PC-9 (cell line): ENCODE measurements around the gene PRSS1. TPM values are rescaled to one million over a fixed set of nuclear protein-coding genes. Genes with fewer than 3 reads are reported as not detected.
A peak's percentile ranks its signal among the peaks of the same experiment; 100 is the strongest.
"Not testable (repeated sequence)": the region's sequence is repeated elsewhere in the genome, so short reads cannot be mapped to it uniquely, and the experiment has no call there.

Source experiments
- BruUV-seq: library from RNA; stranded (reverse); fragments of 400-500 nt; replicated peaks from 2 replicates; lab custom pipeline; 2021; lab: Mats Ljungman, UMichigan
- CTCF ChIA-PET: fragments of 300-600 bp; sonication (Branson Sonifier 250); formaldehyde crosslinking; loops from one replicate; lab custom pipeline; 2022; ENCODE audit warnings: antibody characterized with exemption; lab: Charles Lee
- POLR2A ChIA-PET: fragments of 300-600 bp; sonication (Branson Sonifier 250); formaldehyde crosslinking; loops from one replicate; lab custom pipeline; 2022; ENCODE audit warnings: antibody characterized with exemption; ENCODE audit not compliant: unreplicated experiment; lab: Charles Lee
- DNase-seq, 2 experiments: peaks; one replicate each; pipeline versions ENCODE4 v3.0.0 to v3.0.0-alpha.2; 2015 to 2022; ENCODE audit warnings: mixed read lengths in 1 of 2
- H2AFZ ChIP-seq: fragments of 200-600 bp; sonication (generic); 2 replicates; pipeline ENCODE4 v1.8.1; 2017; ENCODE audit warnings: antibody characterized with exemption
- H3F3A ChIP-seq: fragments of 200-600 bp; sonication (generic); 2 replicates; pipeline ENCODE4 v1.8.1; 2017; ENCODE audit warnings: antibody characterized with exemption, mild to moderate bottlenecking, low read depth; ENCODE audit not compliant: insufficient read depth
- H3K27ac ChIP-seq: fragments of 200-600 bp; sonication (generic); 2 replicates; pipeline ENCODE4 v1.6.1; 2016; ENCODE audit warnings: mixed run types
- H3K27me3 ChIP-seq: fragments of 200-600 bp; sonication (generic); 2 replicates; pipeline ENCODE4 v1.6.1; 2016; ENCODE audit warnings: low read depth, mixed run types; ENCODE audit not compliant: insufficient read depth
- H3K36me3 ChIP-seq: fragments of 200-600 bp; sonication (generic); 2 replicates; pipeline ENCODE4 v1.6.1; 2016; ENCODE audit warnings: low read depth, mixed run types
- H3K4me1 ChIP-seq: fragments of 200-600 bp; sonication (generic); replicated peaks from 2 replicates; pipeline ENCODE4 v1.6.1; 2016; ENCODE audit warnings: mixed run types; ENCODE audit not compliant: insufficient read depth
- H3K4me2 ChIP-seq: fragments of 200-600 bp; sonication (generic); 2 replicates; pipeline ENCODE4 v1.6.1; 2017; ENCODE audit warnings: mixed run types
- H3K4me3 ChIP-seq: fragments of 200-600 bp; sonication (generic); 2 replicates; pipeline ENCODE4 v1.6.1; 2016; ENCODE audit warnings: mixed run types
- H3K79me2 ChIP-seq: fragments of 200-600 bp; sonication (generic); 2 replicates; pipeline ENCODE4 v1.6.1; 2017; ENCODE audit warnings: low read depth, mixed run types
- H3K9me2 ChIP-seq: fragments of 200-600 bp; sonication (generic); 2 replicates; pipeline ENCODE4 v1.8.1; 2017; ENCODE audit warnings: mild to moderate bottlenecking; ENCODE audit not compliant: insufficient read depth
- H3K9me3 ChIP-seq: fragments of 200-600 bp; sonication (generic); 2 replicates; pipeline ENCODE4 v1.8.1; 2016; ENCODE audit warnings: low read depth; ENCODE audit not compliant: insufficient read depth
- H4K20me1 ChIP-seq: fragments of 200-600 bp; sonication (generic); 2 replicates; pipeline ENCODE4 v1.8.1; 2017; ENCODE audit not compliant: insufficient read depth
- CTCF ChIP-seq: fragments of 200-600 bp; sonication (generic); conservative IDR thresholded peaks from 2 replicates; pipeline ENCODE4 v1.6.1; 2017; ENCODE audit warnings: mixed run types, antibody characterized with exemption, mild to moderate bottlenecking, moderate library complexity
- EZH2 ChIP-seq: fragments of 200-600 bp; sonication (generic); IDR thresholded peaks from 2 replicates; pipeline ENCODE4 v1.8.0; 2017; ENCODE audit warnings: antibody characterized with exemption, low read depth
- intact Hi-C: fragments of 100-400 bp; cut with micrococcal nuclease; formaldehyde crosslinking; loops from one replicate; pipeline ENCODE4 v1.10.0; 2022; ENCODE audit not compliant: unreplicated experiment
- total RNA-seq: library from RNA; stranded (reverse); gene quantifications from 2 replicates; pipeline ENCODE4 v1.2.3, GENCODE V29; 2021

Gene PRSS1
- total RNA-seq, 1 experiment from 2014 or later: 0.94 TPM

- H3K27me3 ChIP-seq: no peaks in the 10 kb centered on the region
- TF ChIP-seq CTCF: no peak
- no peak for TF ChIP-seq EZH2
- peaks cover 40% of the 10 kb centered on the region for H3K4me1 ChIP-seq
- H3K4me2 ChIP-seq: no peak overlapping the region
- H3K9me2 ChIP-seq: no peaks in the 10 kb centered on the region
- CTCF ChIA-PET: interaction anchor here (0.5 kb wide), 1 partner anchor 395 kb away, joined by 3 read pairs; no protein-coding TSS in a partner anchor
- H3K27ac ChIP-seq: no peak overlapping the region
- no peaks in the 10 kb centered on the region for H3F3A ChIP-seq
- peak; percentile 33 to 67 for DNase-seq
- POLR2A ChIA-PET: interaction anchor here (0.6 kb wide), 1 partner anchor 86 kb away, joined by 4 read pairs; no protein-coding TSS in a partner anchor
- H4K20me1 ChIP-seq: no peaks in the 10 kb centered on the region
- H3K9me3 ChIP-seq: no peaks in the 10 kb centered on the region; the same call in 1 of the 2 replicates
- no peaks in the 10 kb centered on the region for H3K36me3 ChIP-seq
- intact Hi-C loops: no loop called here
- BruUV-seq: no TSS peak
- H2AFZ ChIP-seq: no peak overlapping the region
- H3K79me2 ChIP-seq: no peaks in the 10 kb centered on the region
- no peak overlapping the region for H3K4me3 ChIP-seq
Observed at GRCh38 chr7:142753366-142753765, 4.1 kb downstream of the PRSS1 start.

- intact Hi-C loops, H3K9me2 ChIP-seq, H3K4me3 ChIP-seq, H3K79me2 ChIP-seq, H3K36me3 ChIP-seq, H4K20me1 ChIP-seq, POLR2A ChIA-PET, H2AFZ ChIP-seq, CTCF ChIA-PET, H3F3A ChIP-seq, DNase-seq, H3K4me2 ChIP-seq, H3K27ac ChIP-seq, H3K9me3 ChIP-seq, H3K27me3 ChIP-seq: not testable (repeated sequence)
- BruUV-seq: TSS peak; percentile 54
- H3K4me1 ChIP-seq: peaks cover 35% of the 10 kb centered on the region
Observed at GRCh38 chr7:142753925-142754491, 4.7 kb downstream of the PRSS1 start.

DNA sequence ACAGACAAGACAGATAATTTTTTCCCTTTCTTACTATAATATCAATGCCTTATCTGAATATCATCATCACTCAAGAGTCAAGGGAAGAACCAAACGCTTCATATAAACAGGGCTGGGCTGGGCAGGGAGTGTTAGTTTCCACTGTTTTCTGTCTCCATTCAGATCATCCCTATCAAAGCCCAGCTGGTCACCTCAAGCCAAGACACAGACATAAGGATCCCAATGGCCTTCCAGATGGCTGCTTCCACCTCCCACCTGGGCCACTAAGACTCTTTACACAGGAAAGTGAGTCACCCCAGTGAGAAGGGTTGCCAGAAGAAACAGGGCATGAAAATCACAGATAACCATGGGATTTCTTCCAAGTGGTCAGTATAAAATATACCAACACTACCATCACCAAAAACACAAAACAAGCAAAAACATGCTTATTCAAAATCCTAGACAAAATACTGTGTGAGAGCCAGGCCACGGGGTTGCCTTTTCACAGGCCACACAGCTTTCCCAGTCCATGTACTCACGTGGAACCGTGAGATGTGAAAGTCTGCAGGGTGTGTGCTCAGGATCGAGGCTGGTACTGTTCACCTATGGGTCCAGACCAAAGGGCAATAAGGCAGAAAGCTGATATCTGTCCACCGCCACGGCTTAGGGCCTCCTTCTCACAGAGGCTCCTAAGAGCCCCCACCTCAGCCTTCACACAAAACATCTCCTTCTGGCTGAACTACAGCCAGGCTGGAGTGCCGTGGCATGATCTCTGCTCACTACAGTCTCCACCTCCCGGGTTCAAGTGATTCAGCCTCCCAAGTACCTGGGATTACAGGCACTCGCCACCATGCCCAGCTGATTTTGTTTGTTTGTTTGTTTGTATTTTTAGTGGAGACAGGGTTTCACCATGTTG, 5.7 kb downstream of the PRSS1 start:
- H4K20me1 ChIP-seq: no peaks in the 10 kb centered on the region
- CTCF ChIA-PET: no interaction called here
- BruUV-seq: no TSS peak

DNA sequence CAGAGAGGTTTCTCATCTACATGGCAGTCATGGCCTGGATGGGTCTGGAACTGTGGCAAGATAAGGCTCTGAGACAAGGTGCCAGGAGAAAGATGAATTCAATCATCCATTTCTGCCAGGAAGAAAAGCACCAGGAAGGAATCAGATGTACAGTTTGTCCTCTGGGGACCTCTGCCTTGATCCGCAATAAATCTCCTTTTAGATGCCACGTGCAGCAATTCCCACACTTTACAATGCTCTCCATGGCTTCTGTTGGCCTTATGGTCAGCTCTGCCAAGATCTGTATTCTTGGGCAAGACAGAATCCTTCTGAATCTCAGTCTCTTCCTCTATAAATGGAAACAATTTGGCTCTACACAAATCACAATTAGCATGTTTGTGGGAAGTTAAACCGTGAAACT, 9.0 kb downstream of the PRSS1 start:
- H2AFZ ChIP-seq, H3K27me3 ChIP-seq, H3F3A ChIP-seq, H3K27ac ChIP-seq, intact Hi-C loops, DNase-seq, H3K4me2 ChIP-seq, H3K9me2 ChIP-seq, H3K36me3 ChIP-seq, H4K20me1 ChIP-seq, H3K9me3 ChIP-seq, POLR2A ChIA-PET, H3K79me2 ChIP-seq, BruUV-seq, H3K4me3 ChIP-seq: not testable (repeated sequence)
- H3K4me1 ChIP-seq: peaks cover 38% of the 10 kb centered on the region
- CTCF ChIA-PET: interaction anchor here (0.6 kb wide), 1 partner anchor 791 kb away, joined by 3 read pairs; no protein-coding TSS in a partner anchor

More for the DNA sequence above, 5.7 kb downstream of the PRSS1 start:
- Histone ChIP-seq H3K36me3 (no peaks in the 10 kb centered on the region), H3K9me2 (no peaks in the 10 kb centered on the region), H2AFZ (no peak overlapping the region), H3K27me3 (no peaks in the 10 kb centered on the region), H3K27ac (no peak overlapping the region), H3K4me2 (no peak overlapping the region), H3K4me1 (peaks cover 35% of the 10 kb centered on the region), H3K9me3 (no peaks in the 10 kb centered on the region; the same call in none of the 2 replicates), H3K4me3 (no peak overlapping the region), H3K79me2 (no peaks in the 10 kb centered on the region), H3F3A (no peaks in the 10 kb centered on the region)
- no peak for TF ChIP-seq EZH2
- TF ChIP-seq CTCF: no peak
- intact Hi-C loops: no loop called here
- no peak for DNase-seq
- POLR2A ChIA-PET: no interaction called here
